Measurements from ENCODE around the gene ZFYVE26. TPM values are rescaled to one million over a fixed set of nuclear protein-coding genes. Genes with fewer than 3 reads are reported as not detected.

ZFYVE26 gene
- total and polyA plus RNA-seq, 2 of the 8 experiments (the other 6 are each of a cell fraction or from before 2014, with no cell fraction given) = 13.0 to 23.3 TPM

DNA sequence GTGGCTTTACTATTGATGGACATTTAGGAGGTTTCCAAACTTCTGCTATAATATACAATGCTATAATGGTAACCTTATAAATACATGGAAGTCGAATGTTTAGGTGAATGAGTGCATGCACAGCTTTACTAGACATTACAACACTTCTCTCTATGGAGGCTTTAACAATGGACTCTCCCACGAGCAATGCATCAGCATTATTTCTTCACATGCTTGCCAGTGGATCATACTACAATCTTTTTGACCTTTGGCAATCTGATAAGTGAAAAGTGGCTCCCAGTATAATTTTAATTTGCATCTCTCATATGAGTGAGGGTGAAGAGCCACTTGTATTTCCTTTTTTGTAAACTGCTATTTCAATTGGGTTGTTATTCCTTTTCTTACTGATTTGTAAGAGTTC, 96.5 kb downstream of the ZFYVE26 start (continued):
- TF ChIP-seq CHD7 (IDR thresholded peaks at IDR 0.05; ENCODE audit: insufficient replicate concordance, low read length) = no peak
- TF ChIP-seq KDM5A (IDR thresholded peaks at IDR 0.05; ENCODE audit: low read length) = no peak
- no peak for TF ChIP-seq BCL11A (IDR thresholded peaks at IDR 0.05; ENCODE audit: low read depth in 2 of 2, low read length in 2 of 2)
- no peak for TF ChIP-seq SP2 (IDR thresholded peaks at IDR 0.05; ENCODE audit: low read length)
- TF ChIP-seq BACH1 (IDR thresholded peaks at IDR 0.05; ENCODE audit: low read length) = no peak
- TF ChIP-seq CTBP2 (IDR thresholded peaks at IDR 0.05; ENCODE audit: borderline replicate concordance, insufficient read depth, insufficient read length, low read length) = no peak
- TF ChIP-seq CBX5 (IDR thresholded peaks at IDR 0.05; ENCODE audit: low read depth, low read length) = no peak
- no peak for TF ChIP-seq SUZ12 (IDR thresholded peaks at IDR 0.05; ENCODE audit: low read length)
- TF ChIP-seq JUND (IDR thresholded peaks at IDR 0.05; ENCODE audit: low read length) = no peak
- TF ChIP-seq EZH2 (IDR thresholded peaks at IDR 0.05; ENCODE audit: low read depth, low read length, severe bottlenecking) = no peak
- no peak for TF ChIP-seq GABPA (IDR thresholded peaks at IDR 0.05; ENCODE audit: borderline replicate concordance, insufficient read depth, low read length)

Data from H1 (cell line).